Natural killer cell treated with Interleukin-12 subunit alpha and Interleukin-12 subunit beta and Interleukin-15 and Interleukin-18, amount 100 ng/mL, for 72 hours (primary cell): ENCODE data around the gene AP2B1. TPM values are rescaled to one million over a fixed set of nuclear protein-coding genes. Genes with fewer than 3 reads are reported as not detected.
A peak's percentile ranks its signal among the peaks of the same experiment; 100 is the strongest.

Source experiments
- ATAC-seq, 2 donors: fragments of 150-1000 bp; cut with Tn5 transposase in 1 of 2; sonication (Bioruptor Pico), chemical (Tn5 transposase) in 1 of 2; 2 replicates each; pipeline ENCODE4 v1.10.0; 2021
- DNase-seq: peaks from one replicate; pipeline ENCODE4 v3.0.0; 2022; ENCODE audit warnings: low spot score
- H3K27ac Mint-ChIP-seq, 2 donors: 1 replicate in 1 of 2; 2 replicates in 1 of 2; pipeline ENCODE4 v1.8.0; 2022; ENCODE audit warnings: mixed read lengths in 2 of 2, mild to moderate bottlenecking in 1 of 2, moderate library complexity in 1 of 2
- H3K27me3 Mint-ChIP-seq, 2 donors: 1 replicate in 1 of 2; 2 replicates in 1 of 2; pipeline ENCODE4 v1.8.0; 2022; ENCODE audit warnings: mixed read lengths in 2 of 2
- H3K36me3 Mint-ChIP-seq: one replicate; pipeline ENCODE4 v1.8.0; 2022; ENCODE audit warnings: mixed read lengths
- H3K4me1 Mint-ChIP-seq, 2 donors: 1 replicate in 1 of 2; 2 replicates in 1 of 2; pipeline ENCODE4 v1.8.0; 2022; ENCODE audit warnings: low read depth in 2 of 2, mixed read lengths in 2 of 2, mild to moderate bottlenecking in 1 of 2
- H3K4me3 Mint-ChIP-seq: one replicate; pipeline ENCODE4 v1.8.0; 2022; ENCODE audit warnings: mixed read lengths
- H3K9me3 Mint-ChIP-seq: 2 replicates; pipeline ENCODE4 v1.8.0; 2022; ENCODE audit warnings: mixed read lengths
- total RNA-seq, 2 donors: library from RNA; stranded (reverse); gene quantifications; one replicate each; pipeline ENCODE4 v1.2.3, GENCODE V29; 2022

AP2B1 gene
- total RNA-seq, result 100 to 1,000 TPM; 158 to 171 TPM

GRCh38 chr17:35587074-35587961, at the start of gene AP2B1:
Gene AP2B1 (plus strand): TSS chr17:35587322. CDS start chr17:35594031, 6,709 bp downstream.
- peak; percentile 98 to 99 for ATAC-seq
- peaks cover 9 to 13% of the 10 kb centered on the region in 2 donors for H3K27me3 Mint-ChIP-seq
- H3K4me1 Mint-ChIP-seq, result peaks cover 29 to 31% of the 10 kb centered on the region in 2 donors
- H3K36me3 Mint-ChIP-seq, result peaks cover 6% of the 10 kb centered on the region
- no peaks in the 10 kb centered on the region for H3K9me3 Mint-ChIP-seq
- peak within 1 kb of the TSS; percentile 94 for H3K4me3 Mint-ChIP-seq
- DNase-seq, result peak; percentile 96
- H3K27ac Mint-ChIP-seq, result peak within 1 kb of the TSS; percentile 95 to 98

- Mint-ChIP-seq H3K27ac (peak within 1 kb of the TSS; percentile 98 to 99), H3K4me3 (peak within 1 kb of the TSS; percentile 91), H3K27me3 (no peaks in the 10 kb centered on the region), H3K9me3 (no peaks in the 10 kb centered on the region), H3K4me1 (peaks cover 54 to 59% of the 10 kb centered on the region in 2 donors), H3K36me3 (peaks cover 15% of the 10 kb centered on the region)
- DNase-seq, result peak; percentile 74
- ATAC-seq, result peak; percentile 72 to 79
Observed at GRCh38 chr17:35537601-35538141, 49.5 kb upstream of the AP2B1 start, which contains the start of gene SLFN12L. Gene SLFN12L (minus strand): TSS chr17:35537678. CDS start chr17:35522364, 15,314 bp downstream.

GRCh38 chr17:35539659-35540026, 47.5 kb upstream of the AP2B1 start:
- Mint-ChIP-seq H3K4me1 (peaks cover 46 to 51% of the 10 kb centered on the region in 2 donors), H3K9me3 (no peaks in the 10 kb centered on the region), H3K36me3 (peaks cover 3% of the 10 kb centered on the region), H3K27ac (peak overlapping the region; percentile 98 to 99), H3K4me3 (peak overlapping the region; percentile 91), H3K27me3 (no peaks in the 10 kb centered on the region)
- ATAC-seq, result no peak
- no peak for DNase-seq

GRCh38 chr17:35540589-35541404, 46.3 kb upstream of the AP2B1 start:
- H3K9me3 Mint-ChIP-seq, result no peaks in the 10 kb centered on the region
- peak overlapping the region; percentile 91 for H3K4me3 Mint-ChIP-seq
- H3K36me3 Mint-ChIP-seq, result no peaks in the 10 kb centered on the region
- DNase-seq, result no peak
- H3K27ac Mint-ChIP-seq, result peak overlapping the region; percentile 98 to 99
- H3K27me3 Mint-ChIP-seq, result no peaks in the 10 kb centered on the region
- ATAC-seq, result peak in 1 of 2 donors; percentile 48
- peaks cover 49 to 53% of the 10 kb centered on the region in 2 donors for H3K4me1 Mint-ChIP-seq

- Mint-ChIP-seq H3K27ac (peak overlapping the region; percentile 98 to 99), H3K27me3 (no peaks in the 10 kb centered on the region), H3K4me3 (peak overlapping the region; percentile 91), H3K4me1 (peaks cover 50 to 54% of the 10 kb centered on the region in 2 donors), H3K36me3 (no peaks in the 10 kb centered on the region), H3K9me3 (no peaks in the 10 kb centered on the region)
- ATAC-seq (no peak), DNase-seq (no peak)
Observed at GRCh38 chr17:35541434-35541833, 45.7 kb upstream of the AP2B1 start.

GRCh38 chr17:35542990-35543389, 44.1 kb upstream of the AP2B1 start:
- H3K36me3 Mint-ChIP-seq, result no peaks in the 10 kb centered on the region
- peaks cover 41 to 49% of the 10 kb centered on the region in 2 donors for H3K4me1 Mint-ChIP-seq
- ATAC-seq, result no peak
- no peaks in the 10 kb centered on the region for H3K9me3 Mint-ChIP-seq
- no peaks in the 10 kb centered on the region for H3K27me3 Mint-ChIP-seq
- H3K4me3 Mint-ChIP-seq, result no peak overlapping the region
- H3K27ac Mint-ChIP-seq, result peak overlapping the region in 1 of 2 donors; percentile 99
- DNase-seq, result no peak

- ATAC-seq (no peak), DNase-seq (no peak)
- Mint-ChIP-seq H3K4me3 (no peak overlapping the region), H3K36me3 (no peaks in the 10 kb centered on the region), H3K27ac (no peak overlapping the region), H3K9me3 (no peaks in the 10 kb centered on the region), H3K4me1 (peaks cover 35 to 40% of the 10 kb centered on the region in 2 donors), H3K27me3 (no peaks in the 10 kb centered on the region)
Observed at GRCh38 chr17:35543856-35544255, 43.3 kb upstream of the AP2B1 start.

- H3K9me3 Mint-ChIP-seq, result no peaks in the 10 kb centered on the region
- no peaks in the 10 kb centered on the region for H3K36me3 Mint-ChIP-seq
- ATAC-seq (no peak), DNase-seq (no peak)
- H3K4me3 Mint-ChIP-seq, result no peak overlapping the region
- no peaks in the 10 kb centered on the region for H3K27me3 Mint-ChIP-seq
- H3K27ac Mint-ChIP-seq, result no peak overlapping the region
- peaks cover 23 to 27% of the 10 kb centered on the region in 2 donors for H3K4me1 Mint-ChIP-seq
Observed at GRCh38 chr17:35545150-35545549, 42.0 kb upstream of the AP2B1 start.

GRCh38 chr17:35546487-35546886, 40.6 kb upstream of the AP2B1 start:
- H3K27ac Mint-ChIP-seq, result no peak overlapping the region
- ATAC-seq, result no peak
- no peaks in the 10 kb centered on the region for H3K9me3 Mint-ChIP-seq
- no peak for DNase-seq
- no peaks in the 10 kb centered on the region for H3K27me3 Mint-ChIP-seq
- no peak overlapping the region for H3K4me3 Mint-ChIP-seq
- no peaks in the 10 kb centered on the region for H3K36me3 Mint-ChIP-seq
- H3K4me1 Mint-ChIP-seq, result peaks cover 15 to 16% of the 10 kb centered on the region in 2 donors

GRCh38 chr17:35548208-35548810, 38.8 kb upstream of the AP2B1 start:
- H3K9me3 Mint-ChIP-seq, result no peaks in the 10 kb centered on the region
- no peak overlapping the region for H3K27ac Mint-ChIP-seq
- no peak overlapping the region for H3K4me3 Mint-ChIP-seq
- no peaks in the 10 kb centered on the region for H3K27me3 Mint-ChIP-seq
- H3K36me3 Mint-ChIP-seq, result no peaks in the 10 kb centered on the region
- no peak for ATAC-seq
- H3K4me1 Mint-ChIP-seq, result peaks cover 15% of the 10 kb centered on the region in 2 donors
- no peak for DNase-seq

GRCh38 chr17:35548978-35549377, 38.1 kb upstream of the AP2B1 start:
- DNase-seq (no peak), ATAC-seq (no peak)
- no peaks in the 10 kb centered on the region for H3K9me3 Mint-ChIP-seq
- no peaks in the 10 kb centered on the region for H3K36me3 Mint-ChIP-seq
- no peak overlapping the region for H3K27ac Mint-ChIP-seq
- H3K4me1 Mint-ChIP-seq, result peaks cover 12 to 15% of the 10 kb centered on the region in 2 donors
- H3K27me3 Mint-ChIP-seq, result no peaks in the 10 kb centered on the region
- no peak overlapping the region for H3K4me3 Mint-ChIP-seq

- no peaks in the 10 kb centered on the region for H3K4me1 Mint-ChIP-seq
- no peak overlapping the region for H3K4me3 Mint-ChIP-seq
- H3K36me3 Mint-ChIP-seq, result no peaks in the 10 kb centered on the region
- no peak for DNase-seq
- H3K9me3 Mint-ChIP-seq, result no peaks in the 10 kb centered on the region
- peaks cover 0 to 4% of the 10 kb centered on the region in 2 donors for H3K27me3 Mint-ChIP-seq
- ATAC-seq, result no peak
- no peak overlapping the region for H3K27ac Mint-ChIP-seq
Observed at GRCh38 chr17:35553310-35553709, 33.8 kb upstream of the AP2B1 start.

GRCh38 chr17:35554668-35555067, 32.5 kb upstream of the AP2B1 start:
- DNase-seq (no peak), ATAC-seq (peak; percentile 60 to 87)
- no peaks in the 10 kb centered on the region for H3K9me3 Mint-ChIP-seq
- no peak overlapping the region for H3K27ac Mint-ChIP-seq
- H3K4me3 Mint-ChIP-seq, result no peak overlapping the region
- H3K27me3 Mint-ChIP-seq, result peaks cover 0 to 13% of the 10 kb centered on the region in 2 donors
- no peaks in the 10 kb centered on the region for H3K4me1 Mint-ChIP-seq
- no peaks in the 10 kb centered on the region for H3K36me3 Mint-ChIP-seq
